RWPE2 (cell line): Measurements from ENCODE around the gene OBSCN.

Experiments used
- ATAC-seq: fragments of 200-7000 bp; cut with Tn5 transposase; 3 replicates; pipeline ENCODE4 v1.9.1; 2021; ENCODE audit warnings: low read depth
- DNase-seq: peaks from one replicate; pipeline ENCODE4 v3.0.0-alpha.2; 2020; ENCODE audit warnings: low spot score
- H3K27ac ChIP-seq: fragments of 450-650 bp; 2 replicates; pipeline ENCODE4 v1.5.1; 2017; ENCODE audit warnings: mild to moderate bottlenecking; ENCODE audit not compliant: poor library complexity, severe bottlenecking
- H3K27me3 ChIP-seq: fragments of 250-450 bp; sonication (Bioruptor Pico); 2 replicates; pipeline ENCODE4 v1.5.1; 2021; ENCODE audit warnings: mild to moderate bottlenecking, moderate library complexity; ENCODE audit not compliant: insufficient read depth, poor library complexity, severe bottlenecking
- H3K36me3 ChIP-seq: fragments of 250-450 bp; sonication (Bioruptor Pico); 2 replicates; pipeline ENCODE4 v1.5.1; 2020; ENCODE audit warnings: low read depth, mild to moderate bottlenecking, moderate library complexity
- H3K4me1 ChIP-seq: fragments of 250-450 bp; sonication (Bioruptor Pico); 2 replicates; pipeline ENCODE4 v1.5.1; 2021; ENCODE audit warnings: mild to moderate bottlenecking, moderate library complexity; ENCODE audit not compliant: insufficient read depth, poor library complexity, severe bottlenecking
- H3K4me3 ChIP-seq: fragments of 250-450 bp; sonication (Bioruptor Pico); 2 replicates; pipeline ENCODE4 v1.5.1; 2021; ENCODE audit warnings: mild to moderate bottlenecking, moderate library complexity; ENCODE audit not compliant: severe bottlenecking
- H3K9me3 ChIP-seq: fragments of 250-450 bp; sonication (Bioruptor Pico); 2 replicates; pipeline ENCODE4 v1.5.1; 2021; ENCODE audit warnings: mild to moderate bottlenecking, moderate library complexity; ENCODE audit not compliant: severe bottlenecking
- CTCF ChIP-seq: fragments of 450-650 bp; IDR thresholded peaks from one replicate; pipeline ENCODE4 v1.5.1; 2017; ENCODE audit warnings: mild to moderate bottlenecking, moderate library complexity; ENCODE audit not compliant: poor library complexity, severe bottlenecking

Gene OBSCN

DNA sequence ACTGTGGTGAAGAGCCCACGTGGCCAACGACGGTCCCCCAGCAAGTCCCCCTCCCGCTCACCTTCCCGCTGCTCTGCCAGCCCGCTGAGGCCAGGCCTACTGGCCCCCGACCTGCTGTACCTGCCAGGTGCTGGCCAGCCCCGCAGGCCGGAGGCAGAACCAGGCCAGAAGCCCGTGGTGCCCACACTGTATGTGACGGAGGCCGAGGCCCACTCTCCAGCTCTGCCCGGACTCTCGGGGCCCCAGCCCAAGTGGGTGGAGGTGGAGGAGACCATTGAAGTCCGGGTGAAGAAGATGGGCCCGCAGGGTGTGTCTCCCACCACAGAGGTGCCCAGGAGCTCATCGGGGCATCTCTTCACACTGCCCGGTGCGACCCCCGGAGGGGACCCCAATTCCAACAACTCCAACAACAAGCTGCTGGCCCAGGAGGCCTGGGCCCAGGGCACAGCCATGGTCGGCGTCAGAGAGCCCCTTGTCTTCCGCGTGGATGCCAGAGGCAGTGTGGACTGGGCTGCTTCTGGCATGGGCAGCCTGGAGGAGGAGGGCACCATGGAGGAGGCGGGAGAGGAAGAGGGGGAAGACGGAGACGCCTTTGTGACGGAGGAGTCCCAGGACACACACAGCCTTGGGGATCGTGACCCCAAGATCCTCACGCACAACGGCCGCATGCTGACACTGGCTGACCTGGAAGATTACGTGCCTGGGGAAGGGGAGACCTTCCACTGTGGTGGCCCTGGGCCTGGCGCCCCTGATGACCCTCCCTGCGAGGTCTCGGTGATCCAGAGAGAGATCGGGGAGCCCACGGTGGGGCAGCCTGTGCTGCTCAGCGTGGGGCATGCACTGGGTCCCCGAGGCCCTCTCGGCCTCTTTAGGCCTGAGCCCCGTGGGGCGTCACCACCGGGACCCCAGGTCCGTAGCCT is 152.0 kb downstream of the OBSCN start:
- Histone ChIP-seq H3K27me3 (no peaks in the 10 kb centered on the region), H3K36me3 (no peaks in the 10 kb centered on the region), H3K4me3 (no peak overlapping the region), H3K9me3 (no peaks in the 10 kb centered on the region), H3K27ac (no peak overlapping the region), H3K4me1 (no peaks in the 10 kb centered on the region)
- no peak for DNase-seq
- TF ChIP-seq CTCF, result no peak
- no peak for ATAC-seq

- Histone ChIP-seq H3K9me3 (no peaks in the 10 kb centered on the region), H3K4me3 (no peak overlapping the region), H3K4me1 (no peaks in the 10 kb centered on the region), H3K27ac (no peak overlapping the region), H3K27me3 (no peaks in the 10 kb centered on the region), H3K36me3 (no peaks in the 10 kb centered on the region)
- TF ChIP-seq CTCF, result no peak
- no peak for DNase-seq
- no peak for ATAC-seq
These were observed 152.9 kb downstream of the OBSCN start for GRCh38 chr1:228360533-228361313.

- DNase-seq, result peak; percentile 52
- no peak for TF ChIP-seq CTCF
These were observed 153.7 kb downstream of the OBSCN start for GRCh38 chr1:228361314-228362140.

GRCh38 chr1:228362141-228362883 is 154.5 kb downstream of the OBSCN start:
- TF ChIP-seq CTCF, result no peak
- DNase-seq (peak; percentile 30), ATAC-seq (no peak)
- Histone ChIP-seq H3K27ac (no peak overlapping the region), H3K9me3 (no peaks in the 10 kb centered on the region), H3K4me1 (no peaks in the 10 kb centered on the region), H3K27me3 (no peaks in the 10 kb centered on the region), H3K4me3 (no peak overlapping the region), H3K36me3 (no peaks in the 10 kb centered on the region)

More at GRCh38 chr1:228361314-228362140, 153.7 kb downstream of the OBSCN start:
- Histone ChIP-seq H3K4me1 (no peaks in the 10 kb centered on the region), H3K36me3 (no peaks in the 10 kb centered on the region), H3K27ac (no peak overlapping the region), H3K4me3 (no peak overlapping the region), H3K27me3 (no peaks in the 10 kb centered on the region), H3K9me3 (no peaks in the 10 kb centered on the region)
- no peak for ATAC-seq
